ENCODE measurements around the gene MCF2L2.

The MCF2L2 gene

DNA sequence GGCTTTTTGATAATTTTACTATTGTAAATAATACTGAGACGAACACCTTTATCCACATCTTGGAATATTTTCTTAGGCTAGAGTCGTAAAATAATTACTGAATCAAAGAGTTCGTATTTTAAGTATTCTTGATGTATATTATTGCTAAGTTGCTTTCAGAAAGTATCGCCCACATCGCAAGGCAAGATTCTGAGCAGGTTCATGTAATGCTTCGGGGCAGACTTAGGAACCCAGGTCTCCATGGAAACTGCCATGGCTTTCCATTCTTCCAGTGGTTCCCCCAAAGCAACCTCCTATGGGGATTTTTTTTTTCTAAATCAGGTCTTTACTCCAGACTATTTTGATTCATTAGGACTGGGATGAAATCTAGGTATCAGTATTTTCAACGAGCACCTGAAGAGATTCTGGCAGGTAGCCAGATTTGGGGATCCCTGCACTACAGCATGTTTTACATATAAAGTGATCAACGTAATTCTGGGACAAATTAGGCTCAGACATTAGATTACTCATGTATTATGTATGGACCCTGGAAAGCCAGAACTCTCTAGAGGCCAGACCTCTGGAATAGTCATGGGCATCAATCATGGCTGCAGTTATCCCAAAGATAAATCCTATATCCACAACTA lies 88.8 kb downstream of the MCF2L2 start:
- no peaks in the 10 kb centered on the region for H3K36me3 Mint-ChIP-seq
- no peak overlapping the region for H3K27ac Mint-ChIP-seq

DNA sequence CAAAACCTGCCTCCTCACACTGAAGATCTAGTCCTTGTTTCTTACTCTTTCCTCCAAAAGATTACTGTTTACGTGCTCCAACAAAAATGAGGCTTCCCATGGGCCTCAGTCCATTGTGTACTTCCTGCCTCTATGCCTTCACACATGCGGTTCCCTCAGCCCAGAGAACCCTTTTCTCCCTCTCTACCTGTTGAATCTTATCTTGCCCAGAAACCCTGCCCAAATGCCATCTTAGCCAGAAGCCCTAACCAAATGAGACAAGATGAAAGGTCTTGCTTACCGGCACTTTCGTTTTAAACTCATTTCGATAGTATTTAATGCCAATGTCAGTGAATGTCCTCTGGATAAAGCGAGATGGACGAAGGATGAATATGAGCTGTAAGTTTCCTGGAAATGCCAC lies 89.9 kb downstream of the MCF2L2 start:
- H3K9me3 Mint-ChIP-seq, result no peaks in the 10 kb centered on the region
- H3K36me3 Mint-ChIP-seq, result no peaks in the 10 kb centered on the region
- no peak overlapping the region for H3K4me3 Mint-ChIP-seq
- H3K27ac Mint-ChIP-seq, result peak overlapping the region; percentile 2
- no peaks in the 10 kb centered on the region for H3K27me3 Mint-ChIP-seq
- H3K4me1 Mint-ChIP-seq, result peaks cover 8% of the 10 kb centered on the region

More for the DNA sequence above, 88.8 kb downstream of the MCF2L2 start:
- H3K4me1 Mint-ChIP-seq, result peaks cover 8% of the 10 kb centered on the region
- no peak overlapping the region for H3K4me3 Mint-ChIP-seq
- peaks cover 3% of the 10 kb centered on the region for H3K9me3 Mint-ChIP-seq
- H3K27me3 Mint-ChIP-seq, result no peaks in the 10 kb centered on the region

DNA sequence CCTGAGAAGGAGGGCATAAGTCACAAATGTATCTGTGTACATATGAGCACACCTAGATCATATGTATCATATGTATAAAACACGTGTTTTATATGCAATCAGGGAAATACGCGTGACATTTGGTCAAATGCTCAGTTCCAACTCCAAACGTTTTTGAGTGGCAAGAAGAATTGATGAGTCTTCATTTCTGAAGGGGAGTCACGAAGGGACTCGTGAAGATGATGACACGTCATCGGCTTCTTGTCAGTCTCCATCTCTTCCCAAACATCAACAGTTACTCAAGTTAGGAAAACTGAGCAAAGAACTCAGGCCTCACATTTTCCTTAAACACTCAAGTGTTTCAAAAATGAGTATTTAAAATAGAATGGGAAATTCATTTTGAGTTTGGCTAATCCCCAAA lies 95.9 kb downstream of the MCF2L2 start:
- Mint-ChIP-seq H3K9me3 (no peaks in the 10 kb centered on the region), H3K4me3 (no peak overlapping the region), H3K27ac (no peak overlapping the region), H3K4me1 (peaks cover 17% of the 10 kb centered on the region), H3K27me3 (no peaks in the 10 kb centered on the region), H3K36me3 (no peaks in the 10 kb centered on the region)

DNA sequence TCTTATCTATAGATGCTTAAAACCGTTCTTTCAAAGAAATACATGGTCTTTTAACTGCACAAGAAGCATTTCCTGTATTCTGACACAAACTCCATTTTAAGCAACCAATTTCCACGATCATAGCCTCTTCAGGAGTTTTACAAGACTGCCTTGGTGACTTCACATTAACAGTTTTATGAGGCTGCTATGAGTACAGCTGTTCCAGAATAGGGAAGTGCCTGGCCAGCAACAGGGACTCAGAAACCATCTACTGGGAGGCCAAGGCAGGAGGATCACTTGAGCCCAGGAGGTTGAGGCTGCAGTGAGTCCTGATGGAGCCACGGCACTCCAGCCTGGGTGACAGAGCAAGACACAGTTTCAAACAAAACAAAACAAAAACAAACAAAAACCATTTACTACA lies 96.9 kb downstream of the MCF2L2 start:
- Mint-ChIP-seq H3K4me3 (no peak overlapping the region), H3K9me3 (no peaks in the 10 kb centered on the region), H3K27ac (no peak overlapping the region), H3K27me3 (peaks cover 2% of the 10 kb centered on the region), H3K4me1 (peaks cover 17% of the 10 kb centered on the region), H3K36me3 (no peaks in the 10 kb centered on the region)

DNA sequence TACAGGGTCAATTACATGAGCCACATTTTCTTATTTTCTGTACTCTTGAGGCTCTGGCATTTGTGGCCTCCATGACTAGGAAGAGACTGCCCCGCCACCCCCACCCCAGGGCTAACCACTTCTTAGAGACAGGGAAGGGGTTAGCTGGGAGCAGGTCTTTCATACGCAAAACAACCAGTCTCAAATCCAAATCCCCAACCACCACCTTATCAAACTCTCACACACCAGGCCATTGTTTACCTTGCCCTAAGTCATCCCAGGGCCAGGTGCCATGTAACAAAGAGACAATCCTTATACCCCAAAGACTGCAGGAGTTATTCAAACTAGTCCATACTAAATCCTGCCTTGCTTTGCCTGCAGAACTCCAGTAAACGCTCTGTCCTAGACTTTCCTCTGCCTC lies 97.5 kb downstream of the MCF2L2 start:
- Mint-ChIP-seq H3K27me3 (peaks cover 2% of the 10 kb centered on the region), H3K4me3 (no peak overlapping the region), H3K36me3 (no peaks in the 10 kb centered on the region), H3K9me3 (no peaks in the 10 kb centered on the region), H3K27ac (peak overlapping the region; percentile 31), H3K4me1 (peaks cover 20% of the 10 kb centered on the region)

DNA sequence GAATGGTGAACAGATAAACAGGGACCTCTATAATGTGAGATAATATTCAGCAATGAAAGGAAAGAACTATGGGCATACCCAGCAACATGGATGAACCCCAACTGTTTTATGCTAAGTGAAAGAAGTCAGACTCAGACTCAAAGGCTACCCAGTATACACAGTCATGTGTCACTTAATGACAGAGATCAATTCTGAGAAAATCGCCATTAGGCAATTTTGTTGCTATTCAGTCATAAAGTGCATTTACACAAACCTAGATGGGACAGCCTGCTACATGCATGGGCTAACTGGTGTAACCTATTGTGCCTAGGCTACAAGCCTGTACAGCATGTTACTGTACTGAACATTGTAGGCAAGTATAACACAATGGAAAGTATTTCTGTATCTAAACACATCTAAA lies 98.9 kb downstream of the MCF2L2 start:
- Mint-ChIP-seq H3K9me3 (no peaks in the 10 kb centered on the region), H3K4me1 (peaks cover 25% of the 10 kb centered on the region), H3K4me3 (no peak overlapping the region), H3K36me3 (no peaks in the 10 kb centered on the region), H3K27ac (no peak overlapping the region), H3K27me3 (peaks cover 2% of the 10 kb centered on the region)

DNA sequence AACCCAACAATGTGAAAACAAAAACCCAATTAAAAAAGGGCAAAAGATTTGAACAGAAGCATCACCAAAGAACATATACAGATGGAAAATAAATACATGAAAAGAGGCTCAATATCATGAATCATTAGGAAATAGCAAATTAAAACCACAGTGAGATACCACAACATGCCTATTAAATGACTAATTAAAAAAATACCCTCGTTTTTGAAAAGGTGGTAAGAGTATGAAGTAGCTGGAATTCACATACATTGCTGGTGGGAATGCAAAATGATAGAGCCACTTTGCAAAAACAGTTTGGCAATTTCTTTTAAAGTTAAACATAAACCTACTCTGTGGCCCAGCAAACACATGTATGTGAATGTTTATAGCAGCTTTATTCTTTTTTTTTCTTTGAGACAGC lies 99.6 kb downstream of the MCF2L2 start:
- peak overlapping the region; percentile 68 for H3K27ac Mint-ChIP-seq
- peak overlapping the region; percentile 36 for H3K4me3 Mint-ChIP-seq
- H3K36me3 Mint-ChIP-seq, result no peaks in the 10 kb centered on the region
- H3K27me3 Mint-ChIP-seq, result peaks cover 2% of the 10 kb centered on the region
- H3K9me3 Mint-ChIP-seq, result no peaks in the 10 kb centered on the region
- H3K4me1 Mint-ChIP-seq, result peaks cover 25% of the 10 kb centered on the region

DNA sequence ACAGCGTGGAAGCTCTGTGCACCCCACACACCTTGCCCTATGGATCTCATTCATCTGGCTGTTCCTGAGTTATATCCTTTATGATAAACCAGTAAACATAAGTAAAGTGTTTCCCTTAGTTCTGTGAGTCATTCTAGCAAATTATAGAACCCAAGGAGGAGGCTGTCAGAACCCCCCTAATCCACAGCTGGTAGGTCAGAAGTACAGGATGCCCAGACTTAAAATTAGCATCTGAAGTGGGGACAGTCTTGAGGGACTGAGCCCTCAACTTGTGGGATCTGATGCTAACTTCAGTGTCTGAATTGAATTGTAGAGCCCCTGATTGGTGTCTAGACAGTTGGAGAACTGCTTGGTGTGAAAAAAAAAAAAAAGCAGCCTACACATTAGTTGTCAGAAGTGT lies 100.3 kb downstream of the MCF2L2 start:
- H3K27ac Mint-ChIP-seq, result peak overlapping the region; percentile 68
- peaks cover 25% of the 10 kb centered on the region for H3K4me1 Mint-ChIP-seq
- H3K9me3 Mint-ChIP-seq, result no peaks in the 10 kb centered on the region
- peaks cover 2% of the 10 kb centered on the region for H3K27me3 Mint-ChIP-seq
- H3K4me3 Mint-ChIP-seq, result peak overlapping the region; percentile 36
- H3K36me3 Mint-ChIP-seq, result no peaks in the 10 kb centered on the region

DNA sequence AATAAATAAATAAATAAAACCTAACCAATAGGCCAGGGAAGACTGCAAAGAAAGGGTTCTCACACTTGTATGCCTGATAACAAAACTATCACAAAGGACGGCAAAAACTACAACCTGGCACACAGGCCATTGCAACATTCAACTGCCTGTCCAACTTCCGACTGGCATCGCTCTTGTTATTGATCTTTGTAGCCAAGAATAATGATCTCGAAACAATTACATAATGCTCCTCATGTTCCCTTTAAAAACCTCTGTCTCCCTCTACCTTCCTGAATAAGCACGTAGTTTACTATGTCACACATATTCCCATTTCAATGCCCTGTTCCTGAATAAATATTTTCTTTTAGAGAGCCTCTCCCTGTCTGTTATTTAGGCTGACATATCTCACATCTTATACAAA lies 101.1 kb downstream of the MCF2L2 start:
- Mint-ChIP-seq H3K4me1 (peaks cover 25% of the 10 kb centered on the region), H3K36me3 (no peaks in the 10 kb centered on the region), H3K4me3 (no peak overlapping the region), H3K27me3 (peaks cover 2% of the 10 kb centered on the region), H3K27ac (no peak overlapping the region), H3K9me3 (no peaks in the 10 kb centered on the region)

DNA sequence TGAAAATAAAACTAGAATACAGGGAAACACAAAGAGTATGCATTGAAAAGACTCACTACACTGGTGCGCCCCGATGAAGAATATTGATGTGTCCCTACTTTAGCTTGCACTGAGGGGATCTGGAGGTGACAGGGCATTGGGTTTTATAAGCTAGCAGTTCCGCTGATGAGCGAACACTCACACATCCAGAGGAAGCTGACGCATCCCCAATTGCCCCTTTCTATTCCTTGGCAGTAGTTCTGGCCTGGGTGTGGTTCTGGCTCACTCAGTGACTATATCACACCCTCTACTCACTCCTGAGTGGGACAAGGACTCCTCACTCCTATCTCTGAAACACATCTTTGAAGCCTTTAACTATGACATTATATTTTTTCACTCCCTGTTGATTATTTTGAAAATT lies 104.3 kb downstream of the MCF2L2 start:
- Mint-ChIP-seq H3K27me3 (peaks cover 2% of the 10 kb centered on the region), H3K27ac (no peak overlapping the region), H3K36me3 (no peaks in the 10 kb centered on the region)

DNA sequence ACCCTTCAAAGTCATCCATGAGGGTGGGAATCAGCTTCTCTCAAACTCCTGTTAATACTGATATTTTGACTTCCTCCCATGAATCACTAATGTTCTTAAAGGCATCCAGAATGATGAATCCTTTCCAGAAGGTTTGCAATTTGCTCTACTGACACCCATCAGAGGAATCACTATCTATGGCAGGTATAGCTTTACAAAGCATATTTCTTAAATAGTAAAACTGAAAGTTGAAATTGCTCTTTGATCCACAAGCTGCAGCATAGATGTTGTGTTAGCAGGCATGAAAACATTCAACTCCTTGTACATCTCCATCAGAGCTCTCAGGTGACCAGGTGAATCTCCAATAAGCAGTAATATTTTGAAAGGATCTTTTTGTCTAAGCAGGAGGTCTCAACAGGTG lies 109.0 kb downstream of the MCF2L2 start:
- H3K27ac Mint-ChIP-seq, result peak overlapping the region; percentile 7
- no peaks in the 10 kb centered on the region for H3K9me3 Mint-ChIP-seq
- H3K27me3 Mint-ChIP-seq, result no peaks in the 10 kb centered on the region
- peak overlapping the region; percentile 40 for H3K4me3 Mint-ChIP-seq
- no peaks in the 10 kb centered on the region for H3K36me3 Mint-ChIP-seq
- H3K4me1 Mint-ChIP-seq, result peaks cover 22% of the 10 kb centered on the region

More for the DNA sequence above, 104.3 kb downstream of the MCF2L2 start:
- Mint-ChIP-seq H3K4me1 (peaks cover 32% of the 10 kb centered on the region), H3K4me3 (no peak overlapping the region), H3K9me3 (no peaks in the 10 kb centered on the region)

DNA sequence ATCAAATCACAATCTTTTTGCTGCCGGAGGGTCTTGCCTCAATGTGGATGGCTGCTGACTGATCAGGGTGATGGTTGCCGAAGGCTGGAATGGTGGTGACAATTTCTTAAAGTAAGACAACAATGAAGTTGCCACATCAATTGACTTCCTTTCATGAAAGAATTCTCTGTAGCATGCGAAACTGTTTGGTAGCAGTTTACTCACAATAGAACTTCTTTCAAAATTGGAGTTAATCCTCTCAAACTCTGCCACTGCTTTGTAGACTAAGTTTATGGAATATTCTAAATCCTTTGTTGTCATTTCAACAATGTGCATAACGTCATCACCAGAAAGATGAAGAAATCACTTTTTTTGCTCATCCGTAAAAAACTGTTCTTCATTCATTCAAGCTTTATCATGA lies 109.5 kb downstream of the MCF2L2 start:
- H3K36me3 Mint-ChIP-seq, result no peaks in the 10 kb centered on the region
- no peaks in the 10 kb centered on the region for H3K27me3 Mint-ChIP-seq
- H3K27ac Mint-ChIP-seq, result peak overlapping the region; percentile 7
- peak overlapping the region; percentile 40 for H3K4me3 Mint-ChIP-seq
- peaks cover 27% of the 10 kb centered on the region for H3K4me1 Mint-ChIP-seq
- H3K9me3 Mint-ChIP-seq, result no peaks in the 10 kb centered on the region

DNA sequence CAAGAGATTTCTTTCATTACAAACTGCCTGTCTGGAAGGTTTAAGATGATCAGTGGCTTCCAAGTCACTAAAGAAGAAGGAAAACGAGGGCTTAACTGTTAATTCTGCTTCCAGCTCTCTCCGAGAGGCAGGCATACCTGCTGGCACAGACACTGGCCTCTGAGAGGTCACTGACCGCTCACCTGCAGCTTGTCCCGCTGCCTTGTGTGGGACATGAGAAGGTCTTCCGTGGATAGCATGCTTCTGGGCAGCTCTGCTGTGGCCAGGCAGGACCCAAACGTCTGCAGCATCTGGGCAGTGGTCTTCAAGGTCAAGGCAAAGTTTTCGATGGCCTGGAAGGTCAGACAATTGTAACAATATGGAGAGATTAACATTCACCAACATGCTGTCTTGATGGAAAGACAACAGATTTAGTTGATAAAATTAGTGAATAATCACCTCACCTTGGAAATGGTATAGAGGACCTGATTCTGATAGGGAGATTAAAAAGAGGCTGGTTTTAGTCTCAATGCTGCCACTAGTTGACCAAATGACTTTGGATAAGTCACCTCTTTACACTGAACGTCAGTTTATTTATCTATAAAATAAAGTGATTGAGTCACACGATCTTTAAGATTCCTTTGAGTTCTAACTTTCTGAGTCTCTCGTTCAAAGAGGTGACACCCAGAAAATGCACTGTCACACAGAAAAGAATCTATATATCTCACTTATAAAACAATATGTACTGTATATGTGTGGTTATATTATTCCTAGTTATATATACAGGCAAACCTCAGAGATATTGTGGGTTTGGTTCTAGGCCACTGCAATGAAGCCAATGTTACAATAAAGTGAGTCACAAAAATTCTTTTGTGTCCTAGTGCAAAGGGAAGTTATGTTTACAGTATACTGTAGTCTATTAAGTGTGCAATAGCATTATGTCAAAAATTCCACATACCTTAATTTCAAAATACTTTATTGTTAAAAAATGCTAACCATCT lies 110.2 kb downstream of the MCF2L2 start:
- H3K27me3 Mint-ChIP-seq, result no peaks in the 10 kb centered on the region
- no peaks in the 10 kb centered on the region for H3K9me3 Mint-ChIP-seq
- no peak overlapping the region for H3K4me3 Mint-ChIP-seq
- peaks cover 28% of the 10 kb centered on the region for H3K4me1 Mint-ChIP-seq
- no peak overlapping the region for H3K27ac Mint-ChIP-seq
- H3K36me3 Mint-ChIP-seq, result no peaks in the 10 kb centered on the region

DNA sequence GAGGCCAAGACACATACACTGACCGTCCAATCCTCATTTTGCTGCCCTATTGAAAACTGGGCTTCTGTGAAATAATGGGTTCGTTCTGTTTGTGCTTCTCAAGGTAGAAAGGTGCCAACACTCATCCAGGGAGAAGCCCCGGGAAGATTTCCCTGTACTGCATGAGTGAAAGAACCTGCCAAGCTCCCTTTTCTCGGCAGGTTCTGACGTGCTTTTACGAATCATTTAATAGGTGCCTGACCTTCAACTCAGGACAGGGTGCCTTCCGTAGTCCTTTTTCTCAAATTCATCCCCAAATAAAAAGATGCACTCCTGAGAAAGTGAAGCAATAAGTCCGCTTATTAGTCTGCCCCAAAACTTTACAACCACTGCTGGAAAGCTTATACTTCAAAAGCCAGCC lies 111.1 kb downstream of the MCF2L2 start:
- H3K36me3 Mint-ChIP-seq, result no peaks in the 10 kb centered on the region
- H3K27me3 Mint-ChIP-seq, result no peaks in the 10 kb centered on the region
- H3K27ac Mint-ChIP-seq, result no peak overlapping the region
- H3K4me3 Mint-ChIP-seq, result no peak overlapping the region
- H3K4me1 Mint-ChIP-seq, result peaks cover 28% of the 10 kb centered on the region
- no peaks in the 10 kb centered on the region for H3K9me3 Mint-ChIP-seq

DNA sequence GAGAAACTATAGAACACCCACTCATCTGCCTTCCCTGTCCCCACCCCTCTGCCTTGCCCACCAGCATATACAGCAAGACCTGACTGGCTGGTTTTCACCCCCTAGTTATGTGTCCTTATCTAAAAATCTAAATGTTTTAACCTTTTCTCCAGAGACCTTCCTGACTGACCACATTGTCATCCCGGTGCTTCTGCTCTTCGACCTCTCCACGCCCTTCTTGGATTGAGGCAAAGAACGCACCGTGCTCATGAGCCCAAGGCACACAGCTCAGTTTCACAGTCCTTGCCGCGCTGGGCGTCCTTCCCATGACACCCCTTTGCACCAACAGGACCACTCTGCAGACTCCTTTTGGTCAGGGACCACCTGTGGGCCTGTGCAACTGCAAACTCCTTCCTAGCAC lies 112.7 kb downstream of the MCF2L2 start:
- Mint-ChIP-seq H3K9me3 (no peaks in the 10 kb centered on the region), H3K4me1 (peaks cover 26% of the 10 kb centered on the region), H3K4me3 (no peak overlapping the region), H3K27me3 (no peaks in the 10 kb centered on the region), H3K27ac (no peak overlapping the region), H3K36me3 (no peaks in the 10 kb centered on the region)

DNA sequence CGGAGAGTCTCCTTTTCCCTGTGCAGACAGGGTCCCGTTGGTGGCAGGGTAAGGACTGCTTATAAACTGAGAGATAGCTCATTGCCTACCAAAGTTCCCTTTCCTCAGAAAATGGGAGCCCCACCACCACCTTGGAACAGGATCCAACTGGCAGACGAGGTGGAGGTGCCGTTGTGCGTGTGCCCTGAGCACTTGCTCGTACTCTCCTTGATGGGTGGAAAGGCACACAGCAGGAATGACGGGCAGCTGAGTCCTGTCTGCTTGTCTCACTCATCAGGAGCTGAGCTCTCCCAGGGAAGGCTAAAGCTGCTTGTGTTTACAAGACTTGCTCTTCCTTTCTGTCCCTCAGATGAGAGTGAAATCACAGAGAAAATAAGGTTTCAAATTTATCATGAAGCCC lies 114.7 kb downstream of the MCF2L2 start:
- Mint-ChIP-seq H3K27ac (no peak overlapping the region), H3K4me3 (no peak overlapping the region), H3K27me3 (no peaks in the 10 kb centered on the region), H3K9me3 (no peaks in the 10 kb centered on the region), H3K4me1 (peaks cover 10% of the 10 kb centered on the region), H3K36me3 (no peaks in the 10 kb centered on the region)

All from activated naive CD4-positive, alpha-beta T cell treated with anti-CD3 and anti-CD28 coated beads, Interleukin-2, amount 50 U/mL, for 24 hours (primary cell).